ENCODE measurements around the gene ANP32A.

ANP32A gene

GRCh38 chr15:68797599-68798345 lies 22.9 kb downstream of the ANP32A start:
- DNase-seq, result no peak

- no peak for DNase-seq
Measured at GRCh38 chr15:68797191-68797590, 23.5 kb downstream of the ANP32A start.

- DNase-seq, result no peak
Measured at GRCh38 chr15:68796576-68796975, 24.1 kb downstream of the ANP32A start.

- DNase-seq, result no peak
Measured at GRCh38 chr15:68795298-68795848, 25.3 kb downstream of the ANP32A start.

- DNase-seq, result no peak
Measured at GRCh38 chr15:68794863-68795262, 25.8 kb downstream of the ANP32A start.

- DNase-seq, result no peak
Measured at GRCh38 chr15:68794307-68794706, 26.4 kb downstream of the ANP32A start.

GRCh38 chr15:68793776-68794175 lies 26.9 kb downstream of the ANP32A start:
- no peak for DNase-seq

GRCh38 chr15:68792901-68793766 lies 27.6 kb downstream of the ANP32A start:
- DNase-seq, result no peak

GRCh38 chr15:68791431-68792283 lies 29.0 kb downstream of the ANP32A start:
- DNase-seq, result no peak

GRCh38 chr15:68790910-68791309 lies 29.8 kb downstream of the ANP32A start:
- no peak for DNase-seq

GRCh38 chr15:68790242-68790575 lies 30.5 kb downstream of the ANP32A start:
- DNase-seq, result no peak

GRCh38 chr15:68789534-68790241 lies 31.0 kb downstream of the ANP32A start:
- no peak for DNase-seq

GRCh38 chr15:68789091-68789490 lies 31.6 kb downstream of the ANP32A start:
- no peak for DNase-seq

- DNase-seq, result no peak
Measured at GRCh38 chr15:68788264-68788624, 32.5 kb downstream of the ANP32A start.

GRCh38 chr15:68787609-68788263 lies 33.0 kb downstream of the ANP32A start:
- no peak for DNase-seq

GRCh38 chr15:68786753-68787152 lies 33.9 kb downstream of the ANP32A start:
- DNase-seq, result no peak

GRCh38 chr15:68785541-68785940 lies 35.2 kb downstream of the ANP32A start:
- no peak for DNase-seq

- no peak for DNase-seq
Measured at GRCh38 chr15:68784206-68784605, 36.5 kb downstream of the ANP32A start.

GRCh38 chr15:68783226-68784058 lies 37.3 kb downstream of the ANP32A start:
- peak; percentile 3 for DNase-seq

GRCh38 chr15:68782589-68783161 lies 38.0 kb downstream of the ANP32A start:
- DNase-seq, result no peak
